Esophagus muscularis mucosa (tissue), 3 donors: ENCODE data around the gene BTF3.

Source experiments
- CTCF ChIP-seq, 3 experiments: fragments of 200-600 bp in 2 of 3; fragments of 450-650 bp in 1 of 3; sonication (generic) in 2 of 3; IDR thresholded peaks; one replicate each; pipeline ENCODE4 v1.5.1; 2017 to 2019; ENCODE audit warnings: antibody characterized with exemption in 3 of 3, mild to moderate bottlenecking in 2 of 3, moderate library complexity in 1 of 3
- EP300 ChIP-seq: sonication (generic); formaldehyde crosslinking; IDR thresholded peaks from one replicate; pipeline ENCODE4 v1.6.1; 2017; ENCODE audit warnings: antibody characterized with exemption

- TF ChIP-seq EP300 (no peak), CTCF (IDR thresholded peaks at IDR 0.05) (no peak)
Observed at GRCh38 chr5:73542020-73542419, 43.8 kb downstream of the BTF3 start.
